Measurements from ENCODE around the gene GJB5. TPM values are rescaled to one million over a fixed set of nuclear protein-coding genes. Genes with fewer than 3 reads are reported as not detected.

GJB5 gene
- total and polyA plus RNA-seq, 9 of the 15 experiments (the other 6 are each of a cell fraction or from before 2014, with no cell fraction given), result 0.04 TPM; not detected in 8

GRCh38 chr1:34759503-34760357 is 4.9 kb downstream of the GJB5 start, which contains the start of gene GJB4:
Gene GJB4 (plus strand): TSS chr1:34759740. CDS start chr1:34761255, 1,515 bp downstream.
- WGBS (ENCODE audit: insufficient coverage, low coverage, missing lambda C conversion rate), result 2% methylated on average over 10 of the region's 10 CpGs
- H3K9me3 ChIP-seq (replicated peaks; ENCODE audit: control insufficient read depth, insufficient read depth, low read depth, low read length), result no peaks in the 10 kb centered on the region
- no TSS peak for BruUV-seq (replicated peaks)
- TF ChIP-seq STAG1 (CRISPR knock-in tag; IDR thresholded peaks at IDR 0.05; ENCODE audit: borderline replicate concordance) (no peak), HMG20A (CRISPR knock-in tag; conservative IDR thresholded peaks at IDR 0.05) (no peak), ZNF395 (CRISPR knock-in tag; IDR thresholded peaks at IDR 0.05) (no peak), NFYB (IDR thresholded peaks at IDR 0.05; ENCODE audit: extremely low read depth, insufficient read length) (no peak), ERF (CRISPR knock-in tag; IDR thresholded peaks at IDR 0.05) (no peak), EZH2 (IDR thresholded peaks at IDR 0.05; ENCODE audit: borderline replicate concordance, low read depth, low read length) (no peak), TAF15 (IDR thresholded peaks at IDR 0.05; ENCODE audit: low read depth, low read length) (no peak), ATF1 (CRISPR knock-in tag; IDR thresholded peaks at IDR 0.05) (no peak), ATF1 (tag; IDR thresholded peaks at IDR 0.05) (no peak)
- TF ChIP-seq, protein P1, sequence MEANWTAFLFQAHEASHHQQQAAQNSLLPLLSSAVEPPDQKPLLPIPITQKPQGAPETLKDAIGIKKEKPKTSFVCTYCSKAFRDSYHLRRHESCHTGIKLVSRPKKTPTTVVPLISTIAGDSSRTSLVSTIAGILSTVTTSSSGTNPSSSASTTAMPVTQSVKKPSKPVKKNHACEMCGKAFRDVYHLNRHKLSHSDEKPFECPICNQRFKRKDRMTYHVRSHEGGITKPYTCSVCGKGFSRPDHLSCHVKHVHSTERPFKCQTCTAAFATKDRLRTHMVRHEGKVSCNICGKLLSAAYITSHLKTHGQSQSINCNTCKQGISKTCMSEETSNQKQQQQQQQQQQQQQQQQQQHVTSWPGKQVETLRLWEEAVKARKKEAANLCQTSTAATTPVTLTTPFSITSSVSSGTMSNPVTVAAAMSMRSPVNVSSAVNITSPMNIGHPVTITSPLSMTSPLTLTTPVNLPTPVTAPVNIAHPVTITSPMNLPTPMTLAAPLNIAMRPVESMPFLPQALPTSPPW (CRISPR knock-in tag; IDR thresholded peaks at IDR 0.05), result no peak
- no peak within 1 kb of the TSS for H2AFZ ChIP-seq (ENCODE audit: low read depth, low read length)
- ChIA-PET POLR2A (interaction anchor here (1.1 kb wide), 1 partner anchor 10 kb away, joined by 4 read pairs; no protein-coding TSS in a partner anchor), CTCF (ENCODE audit: low intra/inter-chr PET ratio) (no interaction called here)
- no peaks in the 10 kb centered on the region for H3K36me3 ChIP-seq (ENCODE audit: control insufficient read depth, insufficient read depth, low read length)
- intact Hi-C loops (cut with micrococcal nuclease) (no loop called here), in situ Hi-C loops (cut with MboI) (no loop called here)
- ATAC-seq (peak; percentile 22; the same call in 2 of the 3 replicates), FAIRE-seq (no peak), DNase-seq (ENCODE audit: extremely low read depth in 1 of 4, low spot score in 3 of 4) (no peak)
- no peaks in the 10 kb centered on the region for H3K9me1 ChIP-seq (ENCODE audit: control insufficient read depth, insufficient read depth, low read length)
- peaks cover 5% of the 10 kb centered on the region for H4K20me1 ChIP-seq (replicated peaks; ENCODE audit: control insufficient read depth, insufficient read depth, low read length)
- H3K79me2 ChIP-seq (ENCODE audit: control insufficient read depth, insufficient read depth, low read length), result no peaks in the 10 kb centered on the region
- no peak within 1 kb of the TSS for H3K4me3 ChIP-seq
- H3K4me1 ChIP-seq (replicated peaks in 1 of 2; ENCODE audit: control insufficient read depth in 2 of 2, insufficient read depth in 2 of 2, low read length in 2 of 2), result peaks cover 0 to 4% of the 10 kb centered on the region in 2 experiments; a peak in 1 of 5 replicates
- peaks cover 37 to 68% of the 10 kb centered on the region in 2 experiments; a peak in 4 of 5 replicates for H3K27me3 ChIP-seq (ENCODE audit: control insufficient read depth in 2 of 2, insufficient read depth in 2 of 2, low read length in 2 of 2)
- no peak within 1 kb of the TSS for H3K4me2 ChIP-seq (ENCODE audit: insufficient read depth, low read length)
- no peak within 1 kb of the TSS for H3K9ac ChIP-seq (ENCODE audit: insufficient read depth in 1 of 2, low read depth in 2 of 2, low read length in 2 of 2)
- H3K27ac ChIP-seq (ENCODE audit: extremely low read depth, low read depth, low read length), result no peak within 1 kb of the TSS

Data from K562 (cell line).